HG02885 (cell line): ENCODE data around the gene AMDHD1.

Source experiments
- ATAC-seq: cut with Tn5 transposase; IDR thresholded peaks from one replicate; pipeline ENCODE4 v1.9.1; 2021; ENCODE audit warnings: mild to moderate bottlenecking; ENCODE audit not compliant: unreplicated experiment, poor library complexity

AMDHD1 gene

GRCh38 chr12:95990136-95990535 lies 47.0 kb downstream of the AMDHD1 start:
- ATAC-seq = no peak

- no peak for ATAC-seq
Observed at GRCh38 chr12:95993907-95994306, 50.8 kb downstream of the AMDHD1 start.

- ATAC-seq = no peak
Observed at GRCh38 chr12:95994476-95994875, 51.3 kb downstream of the AMDHD1 start.

- ATAC-seq = no peak
Observed at GRCh38 chr12:95995238-95996031, 52.3 kb downstream of the AMDHD1 start.

GRCh38 chr12:95996034-95996658 lies 53.0 kb downstream of the AMDHD1 start, which contains the start of gene HAL:
Gene HAL (minus strand): TSS chr12:95996344. CDS start chr12:95995910, 434 bp downstream.
- no peak for ATAC-seq

GRCh38 chr12:95997276-95997675 lies 54.1 kb downstream of the AMDHD1 start:
- no peak for ATAC-seq

- no peak for ATAC-seq
Observed at GRCh38 chr12:95997911-95998510, 54.9 kb downstream of the AMDHD1 start.

- ATAC-seq = peak; percentile 95
Observed at GRCh38 chr12:95998611-95999286, 55.6 kb downstream of the AMDHD1 start.

GRCh38 chr12:95999484-95999883 lies 56.4 kb downstream of the AMDHD1 start:
- no peak for ATAC-seq

- no peak for ATAC-seq
Observed at GRCh38 chr12:96000858-96001257, 57.7 kb downstream of the AMDHD1 start.

GRCh38 chr12:96006727-96007126 lies 63.6 kb downstream of the AMDHD1 start:
- ATAC-seq = no peak

- no peak for ATAC-seq
Observed at GRCh38 chr12:96007729-96008128, 64.6 kb downstream of the AMDHD1 start.

GRCh38 chr12:96014943-96015599 lies 71.9 kb downstream of the AMDHD1 start:
- ATAC-seq = no peak

- no peak for ATAC-seq
Observed at GRCh38 chr12:96015672-96016071, 72.5 kb downstream of the AMDHD1 start.
